CD4-positive, alpha-beta T cell treated with Interleukin-4 for 1 hour (primary cell): Measurements from ENCODE around the gene CTIF.

Experiments used
- DNase-seq, 2 donors: peaks; one replicate each; pipeline ENCODE4 v3.0.0-alpha.2; 2020 to 2022

Gene CTIF

GRCh38 chr18:48669991-48670750, 131.3 kb downstream of the CTIF start:
- no peak for DNase-seq

GRCh38 chr18:48670751-48671560, 132.1 kb downstream of the CTIF start:
- no peak for DNase-seq

DNA sequence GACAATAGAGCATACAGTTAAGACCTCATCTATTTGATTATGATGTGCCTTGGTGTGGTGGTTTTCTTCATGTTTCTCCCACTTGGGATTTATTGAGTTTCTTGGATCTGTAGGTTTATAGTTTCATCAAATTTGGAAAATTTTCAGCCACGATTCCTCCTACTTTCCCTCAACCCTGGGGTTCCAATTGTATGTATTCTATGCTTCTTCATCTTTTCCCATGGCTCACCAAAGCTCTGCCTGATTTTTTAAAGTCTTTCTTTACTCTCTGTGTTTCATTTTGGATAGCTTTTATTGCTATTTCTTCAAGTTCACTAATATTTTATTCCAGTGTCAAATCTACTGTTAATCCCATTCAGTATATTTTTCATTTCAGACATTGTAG, 132.7 kb downstream of the CTIF start:
- no peak for DNase-seq

GRCh38 chr18:48672671-48673340, 134.0 kb downstream of the CTIF start:
- peak in 1 of 2 donors; percentile 7 for DNase-seq

DNA sequence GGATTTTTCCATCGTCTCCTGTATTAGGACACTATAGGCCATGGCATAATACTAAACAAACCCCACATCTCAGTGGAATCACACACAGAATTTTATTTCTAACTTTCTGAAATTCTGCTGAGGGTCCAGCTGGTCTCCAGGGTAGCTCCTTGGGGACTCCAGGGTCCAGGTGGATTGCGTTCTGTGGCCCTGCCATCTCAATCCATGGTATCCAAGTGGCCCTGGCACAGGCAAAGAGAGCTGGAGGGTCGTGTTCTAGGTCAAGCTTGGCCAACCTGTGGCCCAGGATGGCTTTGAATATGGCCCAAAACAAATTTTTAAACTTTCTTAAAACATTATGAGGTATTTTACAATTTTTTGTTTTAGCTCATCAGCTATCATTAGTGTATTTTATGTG, 134.6 kb downstream of the CTIF start:
- no peak for DNase-seq

DNA sequence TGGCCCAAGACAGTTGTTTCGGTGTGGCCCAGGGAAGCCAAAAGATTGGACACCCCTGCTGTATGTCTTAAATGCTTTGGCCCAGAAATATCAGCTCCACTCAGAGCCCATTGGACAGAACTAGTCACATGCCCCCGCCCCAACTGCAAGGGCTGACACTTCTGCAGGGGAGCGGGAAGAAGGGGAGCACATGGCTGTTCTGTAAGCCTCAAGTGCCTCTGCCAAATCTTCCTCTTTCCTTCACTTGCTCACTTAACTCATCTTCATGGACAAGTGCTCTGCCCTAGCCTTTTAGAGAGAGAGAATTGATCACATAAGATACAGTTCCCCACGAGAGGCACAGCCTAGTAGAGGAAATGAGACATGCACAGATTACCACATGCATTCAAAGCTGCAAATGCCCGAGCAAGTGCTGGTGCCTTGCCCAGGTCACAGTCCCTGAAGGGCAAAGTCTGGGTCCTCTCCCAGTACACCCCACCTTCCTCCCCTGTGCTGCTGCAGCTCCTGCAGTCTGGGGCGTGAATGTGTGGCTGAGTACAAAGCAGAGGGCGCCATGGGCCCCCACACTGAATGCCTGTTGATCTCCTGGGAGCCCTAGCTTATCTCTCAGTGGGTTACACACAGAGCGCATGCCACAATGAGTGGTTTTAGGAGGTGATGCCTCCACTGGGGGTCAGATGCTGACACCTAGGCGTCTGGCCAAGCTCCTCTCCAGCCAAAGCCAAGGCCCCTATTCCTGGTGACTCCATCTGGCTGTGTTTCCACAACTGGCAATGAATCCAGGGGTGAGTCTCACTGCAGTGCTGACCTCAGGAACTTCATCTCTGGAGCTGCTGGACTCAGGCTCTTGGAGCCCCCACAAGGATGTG, 135.3 kb downstream of the CTIF start:
- peak in 1 of 2 donors; percentile 11 for DNase-seq

DNA sequence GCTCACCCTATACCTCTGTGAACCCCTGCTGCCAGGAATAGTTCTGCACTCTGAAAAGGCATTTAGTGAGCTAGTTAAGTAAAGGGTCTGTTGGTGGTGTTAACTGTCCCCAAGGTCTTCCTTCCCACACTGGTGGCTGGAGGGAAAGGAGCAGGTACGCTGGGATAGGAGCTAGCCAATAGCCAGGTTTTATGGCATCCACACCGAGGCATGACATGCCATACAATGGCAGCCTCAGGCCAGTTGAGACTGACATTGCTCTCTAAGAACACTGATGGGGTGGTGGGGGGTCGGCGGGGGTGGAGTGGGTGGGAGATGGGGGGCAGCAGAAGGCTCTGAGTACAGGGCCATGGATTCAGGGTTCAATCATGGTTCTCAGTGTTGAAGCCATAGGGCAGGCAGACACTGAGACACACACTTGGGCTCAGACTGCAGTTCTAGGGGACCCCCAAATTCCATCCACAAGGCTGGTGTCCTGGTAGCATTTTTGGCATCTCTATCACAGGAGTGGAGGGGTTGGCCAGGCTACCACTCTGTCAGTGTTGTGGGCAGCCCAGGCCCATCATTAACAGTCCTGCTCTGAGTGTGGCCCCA, 136.0 kb downstream of the CTIF start:
- peak in 1 of 2 donors; percentile 6 for DNase-seq

DNA sequence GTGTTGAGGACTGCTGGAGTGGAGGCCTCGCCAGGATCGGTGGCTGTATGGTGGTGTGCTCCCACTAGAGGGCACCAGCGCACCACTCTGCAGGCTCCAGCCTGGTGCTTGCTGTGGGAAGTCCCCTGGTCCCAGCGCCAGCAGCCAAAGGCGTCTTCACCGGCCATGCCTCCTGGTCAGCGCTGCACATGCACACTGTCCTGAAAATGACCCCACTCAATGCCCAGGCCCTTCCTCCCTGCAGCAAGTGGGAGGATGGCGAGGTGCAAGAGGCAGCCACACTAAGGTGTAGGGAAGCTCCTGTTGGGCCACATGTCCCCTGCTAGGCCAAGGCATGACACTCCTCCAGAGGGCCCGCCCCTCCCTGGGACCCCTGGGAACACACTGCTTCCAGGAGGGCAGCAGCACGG, 136.5 kb downstream of the CTIF start:
- DNase-seq, result peak; percentile 83 to 85

DNA sequence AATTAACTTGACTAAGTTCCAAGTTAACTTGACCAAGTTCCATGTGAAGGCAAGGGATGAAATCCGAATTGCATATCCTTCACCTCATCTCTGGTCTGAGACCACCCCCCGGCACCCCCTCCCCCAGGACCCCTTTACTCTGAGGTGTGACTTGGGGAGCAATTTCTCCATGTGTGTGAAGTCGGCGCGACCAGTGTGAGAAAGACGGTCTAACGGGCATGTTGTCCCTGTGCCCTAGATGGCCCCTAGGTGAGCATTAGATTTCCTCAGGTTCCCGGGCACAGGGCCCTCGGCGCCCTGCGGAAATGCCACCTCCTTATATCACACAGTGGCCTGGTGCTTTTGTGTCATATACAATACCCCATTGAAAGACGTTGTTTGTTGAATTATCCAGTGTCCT, 137.1 kb downstream of the CTIF start:
- no peak for DNase-seq

DNA sequence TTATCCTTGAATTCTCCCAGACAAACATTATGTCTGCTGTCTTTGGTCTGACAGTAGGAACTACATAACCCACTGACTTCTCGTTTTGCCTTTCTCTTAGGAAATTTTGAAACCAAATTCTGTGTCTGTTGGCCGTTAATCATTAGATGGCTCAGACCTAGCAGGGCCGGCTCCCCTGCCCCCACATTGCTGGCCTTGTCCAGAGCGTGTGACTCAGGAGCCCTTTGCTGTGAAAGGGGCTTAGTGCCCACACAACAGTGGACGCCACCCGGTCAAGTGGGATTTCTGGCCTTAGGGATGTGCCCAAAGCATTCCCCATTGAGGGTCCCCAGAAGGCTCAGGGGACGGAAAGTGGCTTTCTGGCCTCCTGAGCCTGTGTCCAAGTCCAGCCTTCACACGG, 137.5 kb downstream of the CTIF start:
- DNase-seq, result no peak

DNA sequence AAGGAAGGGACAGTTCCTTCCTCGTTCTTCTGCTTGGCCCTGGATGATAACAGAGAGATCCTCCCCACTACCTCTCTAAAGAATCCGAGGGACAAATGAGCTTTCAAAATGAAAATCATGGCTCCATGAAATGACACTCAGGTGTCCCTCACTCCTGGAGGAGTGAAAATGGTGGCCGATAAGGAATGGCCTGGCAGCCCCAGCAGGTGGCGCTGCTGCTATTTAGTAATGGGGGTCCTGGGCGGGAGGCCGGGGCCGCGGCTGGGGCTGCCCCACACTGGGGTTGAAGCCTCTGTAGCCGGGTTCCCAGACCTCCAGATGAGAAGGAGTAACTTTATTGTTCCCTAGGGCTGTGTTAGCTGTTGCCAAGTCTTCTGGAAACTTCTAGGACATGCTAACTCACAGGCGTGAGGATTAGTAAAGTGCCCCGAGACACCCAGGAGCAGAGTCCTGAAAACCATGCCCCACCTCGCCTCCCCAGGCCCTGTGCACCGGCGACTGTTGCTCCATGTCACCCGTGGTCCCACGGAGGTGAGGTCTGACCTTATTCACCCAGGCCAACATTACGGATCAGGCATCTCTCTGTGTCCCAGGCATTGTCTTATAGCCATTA, 138.0 kb downstream of the CTIF start:
- DNase-seq, result peak; percentile 55 to 62

DNA sequence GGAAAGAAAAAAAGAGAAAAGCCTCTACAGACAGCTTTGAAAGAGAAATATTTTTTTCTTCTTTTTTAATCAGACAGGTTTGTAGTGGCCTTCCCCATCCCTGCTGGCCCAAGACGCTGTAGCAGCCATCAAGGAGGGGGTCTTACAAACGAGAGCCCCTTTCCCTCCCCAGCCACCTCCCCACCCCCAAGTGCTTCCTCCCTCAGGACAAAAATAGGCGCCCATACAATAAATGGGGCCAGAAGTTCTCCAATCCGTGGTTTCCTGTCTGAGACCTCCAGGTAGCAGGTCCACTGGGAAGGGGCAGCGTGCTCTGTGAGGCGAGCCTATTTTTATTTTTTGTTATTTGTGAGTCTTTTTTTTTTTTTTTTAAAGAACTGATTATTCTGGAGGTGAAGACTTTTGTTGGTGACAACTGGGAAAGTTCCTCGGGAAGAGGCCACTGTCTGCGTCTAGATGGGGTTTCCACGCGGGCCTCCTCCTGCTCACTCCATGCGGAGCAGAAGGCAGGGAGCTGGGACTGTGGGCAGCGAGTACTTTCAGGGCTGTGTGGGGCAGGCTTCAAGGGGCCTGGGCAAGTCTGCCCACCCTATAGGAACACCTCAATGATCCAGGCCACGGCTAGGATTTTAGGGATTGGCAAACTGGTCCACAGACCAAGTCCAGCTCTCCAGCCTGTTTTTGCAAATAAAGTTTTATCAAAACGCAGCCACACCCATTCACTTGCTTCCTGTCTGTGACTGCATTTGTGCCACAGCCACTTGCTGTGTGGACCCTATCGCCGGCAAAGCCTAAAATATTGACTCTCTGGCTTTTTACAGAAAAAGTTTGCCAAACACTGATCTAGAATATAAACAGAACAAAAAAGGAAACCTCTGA, 139.6 kb downstream of the CTIF start:
- DNase-seq, result no peak

DNA sequence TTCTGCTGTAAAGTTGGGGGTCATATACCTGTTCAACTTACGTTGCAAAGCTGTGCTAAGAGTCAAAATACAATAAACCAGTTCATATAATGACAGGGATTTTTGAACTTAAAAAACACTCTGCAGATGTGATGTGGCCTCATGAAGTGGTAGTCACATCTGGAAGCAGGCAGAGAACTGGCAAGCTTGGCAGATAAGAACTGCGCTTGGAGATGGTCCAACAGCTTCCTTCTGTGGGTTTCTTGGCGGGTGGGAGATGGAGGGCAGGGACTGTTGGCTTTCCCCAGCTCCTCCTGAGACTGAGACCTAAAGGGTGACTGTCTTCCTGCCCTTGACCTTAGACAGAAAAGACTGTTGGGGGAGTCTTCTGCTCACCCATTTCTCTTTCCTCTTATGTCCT, 140.4 kb downstream of the CTIF start:
- DNase-seq, result no peak

DNA sequence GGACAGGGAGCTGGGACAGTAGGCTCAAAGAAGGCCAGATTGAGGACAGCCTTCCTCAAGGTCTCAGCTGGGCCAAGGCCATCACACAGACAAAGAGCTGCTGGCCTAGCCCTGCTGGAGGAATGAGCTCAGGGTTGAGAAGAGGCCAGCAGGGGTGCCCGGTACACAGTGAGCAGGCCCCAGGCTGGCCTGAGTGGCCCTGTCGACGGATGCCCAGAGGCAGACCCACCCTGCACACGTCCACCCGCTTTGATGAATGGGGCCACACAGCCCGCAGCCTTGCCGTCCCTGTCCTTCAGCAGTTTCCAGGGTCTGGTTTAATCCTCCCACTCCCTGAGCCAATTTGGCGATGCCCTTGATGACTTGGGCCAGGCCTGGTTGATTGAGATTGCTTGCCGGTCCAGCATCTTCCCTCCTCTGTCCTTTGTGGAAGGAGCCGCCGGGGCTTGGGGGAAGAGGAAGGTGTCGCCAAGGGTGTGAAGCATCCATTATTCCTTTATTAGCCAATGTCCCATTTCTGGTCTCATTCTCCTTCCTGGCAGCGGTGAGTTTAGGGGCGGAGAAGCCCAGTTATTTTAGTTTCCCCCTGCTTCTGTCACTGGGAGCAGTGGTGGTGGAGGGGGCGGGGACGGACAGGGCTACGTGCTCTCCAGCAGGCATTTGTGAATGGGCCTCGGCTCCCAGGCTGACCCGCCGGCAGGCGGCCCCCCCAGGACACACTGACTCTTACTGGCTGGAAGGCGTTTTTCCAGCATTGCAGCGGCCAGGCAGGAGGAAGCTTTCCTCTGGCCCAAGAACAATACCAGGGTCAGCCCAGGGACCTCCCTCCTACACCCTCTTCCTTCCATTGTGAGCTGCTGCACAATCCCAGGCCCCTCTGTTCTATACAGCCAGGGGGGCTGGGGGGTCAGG, 141.8 kb downstream of the CTIF start:
- DNase-seq, result no peak

DNA sequence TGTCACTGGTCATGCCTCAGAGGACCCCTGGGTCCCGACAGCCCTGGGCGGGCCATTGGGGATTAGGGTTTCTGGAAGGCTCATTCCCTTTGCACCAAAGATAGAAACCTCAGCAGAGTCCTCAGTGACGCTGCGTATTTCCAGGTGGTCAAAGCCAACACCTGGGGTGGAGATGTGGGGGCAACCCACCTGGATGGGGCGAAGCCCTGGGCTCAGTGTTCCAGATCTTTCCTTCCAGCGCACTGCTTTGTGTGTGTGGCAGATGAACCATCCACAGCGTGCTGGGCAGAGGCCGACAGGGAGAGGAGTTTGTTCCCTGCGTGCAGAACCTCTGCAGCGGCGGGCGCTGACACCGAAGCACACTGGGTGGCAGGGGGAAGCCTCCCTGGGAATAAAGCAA, 143.9 kb downstream of the CTIF start:
- no peak for DNase-seq

DNA sequence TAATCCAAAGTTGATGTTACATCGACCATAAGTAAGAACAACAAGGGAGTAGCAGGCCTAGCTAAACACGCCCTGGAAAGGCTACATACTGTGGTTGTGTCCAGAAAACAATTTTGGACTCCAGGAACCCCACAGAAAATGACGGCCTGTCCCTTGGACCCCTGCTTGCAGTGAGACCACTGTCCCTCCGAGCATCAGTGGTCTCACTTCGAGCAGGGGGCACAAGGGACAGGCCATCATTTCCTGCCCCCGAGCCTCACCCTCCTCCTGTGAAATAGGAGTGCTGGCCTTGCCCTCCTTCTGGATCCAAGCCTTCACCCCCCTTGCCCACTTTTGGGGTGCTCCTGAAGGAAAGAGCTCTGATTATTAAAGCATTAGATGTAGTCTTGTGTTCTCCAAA, 144.4 kb downstream of the CTIF start:
- no peak for DNase-seq

- DNase-seq, result no peak
Measured at GRCh38 chr18:48683661-48684060, 144.8 kb downstream of the CTIF start.

DNA sequence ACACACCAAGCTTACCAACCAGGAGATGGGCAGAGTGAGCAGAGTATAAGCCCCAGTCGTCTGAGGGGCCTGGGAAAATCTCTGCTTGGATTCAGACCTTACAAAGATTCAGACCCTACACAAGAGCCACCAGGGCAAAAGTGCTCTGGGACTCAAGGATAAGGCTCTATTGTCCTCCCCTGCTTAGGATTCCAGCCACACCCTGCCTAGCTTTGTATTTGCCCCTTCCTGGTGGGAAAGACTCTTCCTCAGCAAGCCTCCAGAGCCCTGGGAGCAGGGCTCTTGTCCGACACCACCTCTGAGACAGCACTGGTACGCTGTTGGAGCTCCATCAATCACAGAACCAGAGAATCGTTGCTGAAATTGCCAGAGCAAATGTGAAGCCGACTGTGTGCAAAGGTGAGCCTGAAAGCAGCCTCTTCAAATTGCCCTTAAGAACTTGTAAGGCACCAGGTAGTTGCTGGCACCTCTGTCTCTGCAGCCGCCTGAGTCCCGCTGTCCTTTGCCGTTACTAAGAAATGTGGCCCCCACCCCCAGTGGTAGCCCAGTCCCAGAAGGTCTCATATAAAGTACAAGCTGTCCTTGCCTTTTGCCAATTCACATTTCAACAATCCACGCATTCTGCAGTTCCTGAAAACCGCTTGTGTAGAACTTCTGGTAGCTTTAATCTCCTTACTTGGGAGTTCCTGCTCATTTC, 148.7 kb downstream of the CTIF start:
- no peak for DNase-seq

- DNase-seq, result no peak
Measured at GRCh38 chr18:48688961-48689360, 150.1 kb downstream of the CTIF start.
